Fibroblast of lung (primary cell): ENCODE data around the gene OBSL1.

Experiments
- EZH2 ChIP-seq: IDR thresholded peaks from 2 replicates; pipeline ENCODE4 v1.5.1; 2012; ENCODE audit warnings: low read length, control low read depth, mild to moderate bottlenecking; ENCODE audit errors: missing control alignments
- TF ChIP-seq, protein P1 (sequence below), 2 donors: IDR thresholded peaks in 1 of 2; conservative IDR thresholded peaks in 1 of 2; 1 replicate in 1 of 2; 2 replicates in 1 of 2; pipeline ENCODE4 v1.5.1; 2011 to 2012; ENCODE audit warnings: low read length in 2 of 2, control low read depth in 1 of 2, inconsistent platforms in 1 of 2, low read depth in 1 of 2, mild to moderate bottlenecking in 1 of 2

- TF ChIP-seq, protein P1, sequence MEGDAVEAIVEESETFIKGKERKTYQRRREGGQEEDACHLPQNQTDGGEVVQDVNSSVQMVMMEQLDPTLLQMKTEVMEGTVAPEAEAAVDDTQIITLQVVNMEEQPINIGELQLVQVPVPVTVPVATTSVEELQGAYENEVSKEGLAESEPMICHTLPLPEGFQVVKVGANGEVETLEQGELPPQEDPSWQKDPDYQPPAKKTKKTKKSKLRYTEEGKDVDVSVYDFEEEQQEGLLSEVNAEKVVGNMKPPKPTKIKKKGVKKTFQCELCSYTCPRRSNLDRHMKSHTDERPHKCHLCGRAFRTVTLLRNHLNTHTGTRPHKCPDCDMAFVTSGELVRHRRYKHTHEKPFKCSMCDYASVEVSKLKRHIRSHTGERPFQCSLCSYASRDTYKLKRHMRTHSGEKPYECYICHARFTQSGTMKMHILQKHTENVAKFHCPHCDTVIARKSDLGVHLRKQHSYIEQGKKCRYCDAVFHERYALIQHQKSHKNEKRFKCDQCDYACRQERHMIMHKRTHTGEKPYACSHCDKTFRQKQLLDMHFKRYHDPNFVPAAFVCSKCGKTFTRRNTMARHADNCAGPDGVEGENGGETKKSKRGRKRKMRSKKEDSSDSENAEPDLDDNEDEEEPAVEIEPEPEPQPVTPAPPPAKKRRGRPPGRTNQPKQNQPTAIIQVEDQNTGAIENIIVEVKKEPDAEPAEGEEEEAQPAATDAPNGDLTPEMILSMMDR (conservative IDR thresholded peaks at IDR 0.05 in 1 of 2, IDR thresholded peaks at IDR 0.05 in 1 of 2; ENCODE audit: low read depth in 1 of 2, low read length in 2 of 2): no peak
- no peak for TF ChIP-seq EZH2
Observed at GRCh38 chr2:219607931-219608330, 36.6 kb upstream of the OBSL1 start.
